PC-9 (cell line): ENCODE results near the gene SEMA3B.

Source experiments
- CTCF ChIP-seq: fragments of 200-600 bp; sonication (generic); conservative IDR thresholded peaks from 2 replicates; pipeline ENCODE4 v1.6.1; 2017; ENCODE audit warnings: mixed run types, antibody characterized with exemption, mild to moderate bottlenecking, moderate library complexity
- EZH2 ChIP-seq: fragments of 200-600 bp; sonication (generic); IDR thresholded peaks from 2 replicates; pipeline ENCODE4 v1.8.0; 2017; ENCODE audit warnings: antibody characterized with exemption, low read depth

- TF ChIP-seq CTCF (no peak), EZH2 (no peak)
Measured at GRCh38 chr3:50262778-50263177, 6.2 kb upstream of the SEMA3B start.
